HFFc6 (cell line): ENCODE data around the gene SLC12A8. TPM values are rescaled to one million over a fixed set of nuclear protein-coding genes. Genes with fewer than 3 reads are reported as not detected.

ENCODE experiments used
- DNase-seq: peaks from one replicate; pipeline ENCODE4 v3.0.0-alpha.2; 2018
- H3K27ac Mint-ChIP-seq: 2 replicates; pipeline ENCODE4 v1.8.0; 2020; ENCODE audit warnings: mild to moderate bottlenecking, mixed read lengths
- H3K27me3 Mint-ChIP-seq: 2 replicates; pipeline ENCODE4 v1.8.0; 2021; ENCODE audit warnings: mild to moderate bottlenecking, moderate library complexity, mixed read lengths; ENCODE audit not compliant: insufficient read depth
- H3K36me3 Mint-ChIP-seq: 2 replicates; pipeline ENCODE4 v1.8.0; 2021; ENCODE audit warnings: low read depth, mixed read lengths
- H3K4me1 Mint-ChIP-seq: 2 replicates; pipeline ENCODE4 v1.8.0; 2020; ENCODE audit warnings: low read depth, mixed read lengths
- H3K4me3 Mint-ChIP-seq: 2 replicates; pipeline ENCODE4 v1.8.0; 2020; ENCODE audit warnings: mild to moderate bottlenecking, moderate library complexity, mixed read lengths
- H3K9me3 Mint-ChIP-seq: 2 replicates; pipeline ENCODE4 v1.8.0; 2020; ENCODE audit warnings: mild to moderate bottlenecking, mixed read lengths
- CTCF ChIP-seq: fragments of 200-600 bp; sonication (generic); IDR thresholded peaks from 2 replicates; pipeline ENCODE4 v1.5.0; 2021; ENCODE audit warnings: antibody characterized with exemption, mild to moderate bottlenecking
- total RNA-seq, 6 experiments: library from RNA; stranded (reverse); fragmentation: NEBNext Ultra II Directional; extraction: Animal tissue kit (Norgen Biotek cat#: 25700); gene quantifications; 2 replicates in 1 of 6; 3 replicates in 5 of 6; pipeline ENCODE4 v1.2.3, GENCODE V29; 2021

SLC12A8 gene
- total RNA-seq, 6 experiments from 2014 or later: 1.8 to 4.6 (median 3.7) TPM

GRCh38 chr3:125054449-125055329 is 157.9 kb downstream of the SLC12A8 start:
- H3K27ac Mint-ChIP-seq: peak overlapping the region; percentile 90
- peak overlapping the region; percentile 94 for H3K4me3 Mint-ChIP-seq
- H3K27me3 Mint-ChIP-seq: peaks cover 4% of the 10 kb centered on the region
- DNase-seq: peak; percentile 66
- H3K9me3 Mint-ChIP-seq: no peaks in the 10 kb centered on the region
- H3K4me1 Mint-ChIP-seq: peaks cover 75% of the 10 kb centered on the region
- peaks cover 25% of the 10 kb centered on the region for H3K36me3 Mint-ChIP-seq
- TF ChIP-seq CTCF: peak; percentile 43

GRCh38 chr3:125054062-125054448 is 158.5 kb downstream of the SLC12A8 start:
- Mint-ChIP-seq H3K4me1 (peaks cover 75% of the 10 kb centered on the region), H3K27me3 (peaks cover 4% of the 10 kb centered on the region), H3K9me3 (no peaks in the 10 kb centered on the region), H3K36me3 (peaks cover 31% of the 10 kb centered on the region), H3K4me3 (peak overlapping the region; percentile 94), H3K27ac (peak overlapping the region; percentile 90)
- TF ChIP-seq CTCF: no peak
- DNase-seq: no peak

- Mint-ChIP-seq H3K27me3 (peaks cover 4% of the 10 kb centered on the region), H3K9me3 (no peaks in the 10 kb centered on the region), H3K4me1 (peaks cover 80% of the 10 kb centered on the region), H3K4me3 (peak overlapping the region; percentile 94), H3K27ac (peak overlapping the region; percentile 90), H3K36me3 (peaks cover 38% of the 10 kb centered on the region)
- no peak for DNase-seq
- TF ChIP-seq CTCF: no peak
Measured at GRCh38 chr3:125053304-125053699, 159.2 kb downstream of the SLC12A8 start.

GRCh38 chr3:125052624-125053303 is 159.8 kb downstream of the SLC12A8 start:
- peak; percentile 87 for DNase-seq
- H3K27ac Mint-ChIP-seq: peak overlapping the region; percentile 90
- peaks cover 4% of the 10 kb centered on the region for H3K27me3 Mint-ChIP-seq
- peaks cover 39% of the 10 kb centered on the region for H3K36me3 Mint-ChIP-seq
- peaks cover 76% of the 10 kb centered on the region for H3K4me1 Mint-ChIP-seq
- peak overlapping the region; percentile 94 for H3K4me3 Mint-ChIP-seq
- TF ChIP-seq CTCF: 0 out of 2 replicates have a peak, but pooled peaks have one; percentile 13
- no peaks in the 10 kb centered on the region for H3K9me3 Mint-ChIP-seq

- no peak for TF ChIP-seq CTCF
- Mint-ChIP-seq H3K36me3 (peaks cover 41% of the 10 kb centered on the region), H3K27ac (peak overlapping the region; percentile 90), H3K4me3 (peak overlapping the region; percentile 94), H3K9me3 (no peaks in the 10 kb centered on the region), H3K4me1 (peaks cover 68% of the 10 kb centered on the region), H3K27me3 (peaks cover 5% of the 10 kb centered on the region)
- peak; percentile 86 for DNase-seq
Measured at GRCh38 chr3:125051715-125052581, 160.6 kb downstream of the SLC12A8 start.
